ENCODE results near the gene CDK10. TPM values are rescaled to one million over a fixed set of nuclear protein-coding genes. Genes with fewer than 3 reads are reported as not detected.
A peak's percentile ranks its signal among the peaks of the same experiment; 100 is the strongest.

The CDK10 gene
- total and polyA plus RNA-seq, 9 of the 15 experiments (the other 6 are each of a cell fraction or from before 2014, with no cell fraction given): 2.0 to 85.1 (median 40.1) TPM

DNA sequence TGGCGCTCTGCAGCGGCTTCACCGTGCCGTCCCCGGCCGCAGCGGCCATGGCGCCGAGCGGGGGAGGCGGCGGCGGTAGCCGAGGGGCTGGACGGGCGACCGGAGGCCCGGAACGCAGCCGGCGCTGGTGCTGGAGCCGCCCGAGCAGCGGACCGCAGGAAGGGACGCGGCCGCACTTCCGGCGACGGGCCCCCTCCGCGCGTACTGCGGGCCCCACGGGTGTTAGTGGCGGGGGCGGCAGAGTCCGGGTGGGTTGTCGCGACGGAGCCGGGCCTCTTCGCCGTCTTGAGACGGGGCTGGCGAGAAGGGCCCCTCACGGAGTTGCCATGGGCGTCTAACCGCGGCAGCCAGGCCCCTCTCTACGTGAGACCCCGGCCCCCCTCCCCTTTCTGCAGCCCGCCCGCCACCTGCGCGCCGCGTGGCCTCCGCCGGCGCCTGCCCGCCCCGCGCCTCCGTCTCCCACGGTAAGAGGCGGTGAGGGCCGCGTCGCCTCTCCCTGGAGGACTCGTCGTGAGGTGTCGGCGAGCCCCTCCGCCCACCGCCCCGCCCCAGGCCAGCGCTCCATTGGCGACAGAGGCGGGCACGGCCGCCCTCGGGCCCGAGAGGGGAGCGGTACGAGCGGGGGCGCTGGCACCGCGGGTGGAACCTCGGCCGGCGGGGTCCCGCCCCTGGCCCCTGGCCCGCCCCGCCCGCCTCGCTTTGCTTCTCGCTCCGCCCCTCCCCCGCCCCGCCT, 34.5 kb downstream of the CDK10 start, which contains the start of the genes VPS9D1 and ZNF276 (continued):
- TF ChIP-seq RBM14 (IDR thresholded peaks at IDR 0.05; ENCODE audit: borderline replicate concordance, insufficient read depth, low read depth, low read length): peak; percentile 79; the same call in 1 of the 2 replicates
- TF ChIP-seq CCNT2 (IDR thresholded peaks at IDR 0.05; ENCODE audit: borderline replicate concordance, extremely low read depth, insufficient read length, low read depth, low read length): peak; percentile 88
- TF ChIP-seq ZNF197 (CRISPR knock-in tag; IDR thresholded peaks at IDR 0.05; ENCODE audit: low read depth): no peak
- TF ChIP-seq SETDB1 (IDR thresholded peaks at IDR 0.05; ENCODE audit: low read length): no peak
- TF ChIP-seq SMARCC2 (IDR thresholded peaks at IDR 0.05; ENCODE audit: low read depth): no peak
- TF ChIP-seq, protein P1, sequence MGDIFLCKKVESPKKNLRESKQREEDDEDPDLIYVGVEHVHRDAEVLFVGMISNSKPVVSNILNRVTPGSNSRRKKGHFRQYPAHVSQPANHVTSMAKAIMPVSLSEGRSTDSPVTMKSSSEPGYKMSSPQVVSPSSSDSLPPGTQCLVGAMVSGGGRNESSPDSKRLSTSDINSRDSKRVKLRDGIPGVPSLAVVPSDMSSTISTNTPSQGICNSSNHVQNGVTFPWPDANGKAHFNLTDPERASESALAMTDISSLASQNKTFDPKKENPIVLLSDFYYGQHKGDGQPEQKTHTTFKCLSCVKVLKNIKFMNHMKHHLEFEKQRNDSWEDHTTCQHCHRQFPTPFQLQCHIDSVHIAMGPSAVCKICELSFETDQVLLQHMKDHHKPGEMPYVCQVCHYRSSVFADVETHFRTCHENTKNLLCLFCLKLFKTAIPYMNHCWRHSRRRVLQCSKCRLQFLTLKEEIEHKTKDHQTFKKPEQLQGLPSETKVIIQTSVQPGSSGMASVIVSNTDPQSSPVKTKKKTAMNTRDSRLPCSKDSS (IDR thresholded peaks at IDR 0.05; ENCODE audit: low read depth, partially characterized antibody): no peak
- TF ChIP-seq CREBBP (IDR thresholded peaks at IDR 0.05; ENCODE audit: low read depth, low read length): no peak
- TF ChIP-seq RBBP5 (IDR thresholded peaks at IDR 0.05; ENCODE audit: borderline replicate concordance, insufficient read depth, low read length, poor library complexity, severe bottlenecking): peak; percentile 96
- TF ChIP-seq SNRNP70 (optimal IDR thresholded peaks at IDR 0.05; ENCODE audit: low read depth, low read length): no peak
- TF ChIP-seq MTF1 (CRISPR knock-in tag; IDR thresholded peaks at IDR 0.05; ENCODE audit: borderline replicate concordance): no peak
- no peak for TF ChIP-seq SREBF1 (IDR thresholded peaks at IDR 0.05; ENCODE audit: borderline replicate concordance, low read depth, low read length)
- no peak for TF ChIP-seq ZNF146 (CRISPR knock-in tag; IDR thresholded peaks at IDR 0.05; ENCODE audit: unreplicated experiment)
- TF ChIP-seq MCM2 (IDR thresholded peaks at IDR 0.05; ENCODE audit: low read depth): no peak
- TF ChIP-seq ZNF584 (CRISPR knock-in tag; IDR thresholded peaks at IDR 0.05; ENCODE audit: low read depth): no peak
- TF ChIP-seq TRIM25 (IDR thresholded peaks at IDR 0.05; ENCODE audit: borderline replicate concordance): no peak
- TF ChIP-seq USF2 (CRISPR knock-in tag; IDR thresholded peaks at IDR 0.05): no peak
- TF ChIP-seq, protein P2, sequence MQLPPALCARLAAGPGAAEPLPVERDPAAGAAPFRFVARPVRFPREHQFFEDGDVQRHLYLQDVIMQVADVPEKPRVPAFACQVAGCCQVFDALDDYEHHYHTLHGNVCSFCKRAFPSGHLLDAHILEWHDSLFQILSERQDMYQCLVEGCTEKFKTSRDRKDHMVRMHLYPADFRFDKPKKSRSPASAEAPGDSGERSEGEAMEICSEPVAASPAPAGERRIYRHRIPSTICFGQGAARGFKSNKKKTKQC (CRISPR knock-in tag; IDR thresholded peaks at IDR 0.05): peak; percentile 47; the same call in 1 of the 2 replicates
- no peak for TF ChIP-seq XRCC3 (IDR thresholded peaks at IDR 0.05)
- peak; percentile 82; the same call in 1 of the 2 replicates for TF ChIP-seq CAMTA2 (CRISPR knock-in tag; conservative IDR thresholded peaks at IDR 0.05)
- no peak for TF ChIP-seq ARID2 (IDR thresholded peaks at IDR 0.05)
- TF ChIP-seq ZNF316 (IDR thresholded peaks at IDR 0.05): no peak
- TF ChIP-seq ARHGAP35 (IDR thresholded peaks at IDR 0.05; ENCODE audit: partially characterized antibody): no peak
